Activated effector memory CD4-positive, alpha-beta T cell treated with anti-CD3 and anti-CD28 coated beads, Interleukin-2, amount 50 U/mL, for 16 hours (primary cell): ENCODE results near the gene CLDN6.

Experiments used
- DNase-seq: peaks from one replicate; pipeline ENCODE4 v3.0.0-alpha.2; 2020

The CLDN6 gene

DNA sequence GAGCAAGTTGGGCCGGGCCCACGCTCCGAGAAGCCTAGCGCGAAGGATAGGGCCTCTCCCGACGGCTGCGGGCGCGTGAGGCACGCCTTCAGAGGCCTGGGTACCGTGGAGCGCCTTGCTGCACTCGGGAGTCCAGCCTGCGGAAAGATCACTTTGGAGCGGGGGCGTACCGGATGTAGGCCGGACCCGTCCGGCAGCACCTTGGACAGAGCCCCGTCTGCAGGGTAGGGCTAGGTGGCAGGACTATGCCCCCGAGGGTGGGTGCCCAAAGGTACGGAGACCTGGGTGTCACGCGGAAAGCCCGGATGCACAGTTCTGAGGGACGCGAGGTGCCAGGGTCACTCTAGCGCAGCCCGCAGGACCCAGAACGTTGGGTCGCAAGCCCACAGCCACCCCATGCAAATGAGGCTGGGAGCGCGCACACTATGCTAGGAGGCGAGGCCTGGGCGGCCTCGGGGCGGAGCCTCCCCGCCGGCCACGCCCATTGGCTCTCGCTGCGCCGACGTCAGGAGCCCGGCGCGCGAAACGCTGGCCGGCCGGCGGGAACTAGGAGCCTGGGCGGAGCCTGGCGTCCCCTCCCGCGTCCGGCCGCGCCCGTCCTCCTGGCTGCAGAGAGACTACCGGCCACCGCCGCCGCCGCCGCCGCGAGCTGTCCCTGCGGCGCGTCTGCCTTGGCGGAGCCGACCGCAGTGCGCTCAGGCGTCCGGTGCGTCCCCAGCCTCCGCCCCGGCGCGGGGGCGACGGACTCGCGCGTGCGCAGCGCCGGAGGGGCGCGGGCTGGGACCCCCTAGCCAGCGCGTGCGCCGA is 49.0 kb downstream of the CLDN6 start, which contains the start of gene PAQR4:
PAQR4 (plus strand) TSS at position 611 of the 807 bp plus-strand sequence. CDS start 327 bp downstream, outside the sequence.
- DNase-seq = peak; percentile 92

DNA sequence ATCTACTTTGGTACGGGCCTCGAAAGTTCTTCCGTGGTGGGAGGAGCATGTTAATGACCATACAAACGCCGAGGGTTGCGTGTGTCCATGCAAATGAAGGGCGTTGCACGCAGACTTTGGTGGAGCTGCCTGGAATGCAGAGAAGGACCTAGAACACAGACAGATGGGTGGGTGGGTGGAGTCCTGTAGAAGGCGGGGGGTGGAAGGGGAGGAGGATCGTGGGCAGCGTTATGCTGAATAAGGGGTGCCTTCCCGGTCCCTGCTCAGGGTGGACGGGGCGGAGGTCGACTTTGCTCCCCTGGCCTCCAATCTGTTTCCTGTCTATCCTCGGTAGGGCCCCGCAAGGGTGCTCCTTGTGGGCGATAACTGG is 49.6 kb downstream of the CLDN6 start:
- no peak for DNase-seq

GRCh38 chr16:2967721-2968161 is 50.2 kb downstream of the CLDN6 start:
- no peak for DNase-seq

GRCh38 chr16:2967211-2967631 is 50.8 kb downstream of the CLDN6 start:
- no peak for DNase-seq

- no peak for DNase-seq
Measured at GRCh38 chr16:2966808-2967191, 51.2 kb downstream of the CLDN6 start.

DNA sequence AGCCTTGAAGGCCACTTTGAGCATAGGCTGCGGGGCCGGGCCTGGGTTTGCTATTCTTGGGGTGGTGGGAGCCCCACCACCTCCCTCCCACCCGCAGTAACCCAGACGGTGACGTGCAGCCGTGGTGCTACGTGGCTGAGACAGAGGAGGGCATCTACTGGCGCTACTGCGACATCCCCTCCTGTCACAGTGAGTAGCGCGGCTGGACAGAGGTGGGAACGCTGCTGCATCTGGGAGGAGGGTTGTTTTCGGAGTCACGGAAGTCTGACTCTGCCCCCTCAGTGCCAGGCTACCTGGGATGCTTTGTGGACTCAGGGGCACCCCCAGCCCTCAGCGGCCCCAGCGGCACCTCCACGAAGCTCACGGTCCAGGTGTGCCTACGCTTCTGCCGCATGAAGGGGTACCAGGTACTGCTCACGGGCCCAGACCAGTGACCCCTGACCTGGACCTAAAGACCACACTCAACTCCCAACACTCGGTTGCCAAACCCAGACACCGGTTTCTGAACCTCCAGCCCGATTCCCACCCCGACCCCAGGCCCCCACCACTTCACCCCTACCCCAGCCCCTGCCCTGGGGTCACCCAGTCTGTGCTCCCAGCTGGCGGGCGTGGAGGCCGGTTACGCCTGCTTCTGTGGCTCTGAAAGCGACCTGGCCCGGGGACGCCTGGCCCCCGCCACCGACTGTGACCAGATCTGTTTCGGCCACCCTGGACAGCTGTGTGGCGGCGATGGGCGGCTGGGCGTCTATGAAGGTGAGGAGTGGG is 51.8 kb downstream of the CLDN6 start:
- DNase-seq = no peak
